ENCODE data around the gene EEF1A2.
"Not testable (repeated sequence)": the region's sequence is repeated elsewhere in the genome, so short reads cannot be mapped to it uniquely, and the experiment has no call there.

Gene EEF1A2

DNA sequence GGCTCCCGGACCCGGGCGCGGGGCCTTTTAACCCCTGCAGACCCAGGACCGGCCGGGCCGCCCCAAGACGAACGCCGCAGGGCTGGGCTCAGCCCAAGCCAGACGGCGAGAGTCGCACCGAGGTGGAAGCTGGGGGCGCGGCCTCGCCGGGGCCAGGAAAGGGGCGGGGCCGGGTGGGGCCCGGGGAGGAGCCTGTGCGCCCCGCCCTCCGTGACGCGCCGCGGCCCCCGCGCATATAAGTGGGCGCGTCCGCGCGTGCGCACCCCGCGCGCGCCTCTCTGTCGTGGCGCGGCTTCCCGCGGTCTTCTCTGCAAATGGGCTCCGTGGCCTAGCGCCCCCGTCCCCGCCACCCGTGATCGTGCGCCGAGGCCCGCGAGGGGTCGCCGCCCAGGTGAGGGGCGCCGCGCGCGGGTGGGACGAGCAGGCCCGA is 21.6 kb upstream of the EEF1A2 start, which contains the start of gene PPDPF:
Gene PPDPF, plus strand, starts transcription at position 262 of the 430 bp plus-strand sequence. CDS start 544 bp downstream, outside the sequence.
- DNase-seq (ENCODE audit: low spot score): peak; percentile 86

GRCh38 chr20:63519668-63520503 is 21.0 kb upstream of the EEF1A2 start:
- no peak for DNase-seq (ENCODE audit: low spot score)

- no peak for DNase-seq (ENCODE audit: low spot score)
Observed at GRCh38 chr20:63518946-63519667, 20.2 kb upstream of the EEF1A2 start.

DNA sequence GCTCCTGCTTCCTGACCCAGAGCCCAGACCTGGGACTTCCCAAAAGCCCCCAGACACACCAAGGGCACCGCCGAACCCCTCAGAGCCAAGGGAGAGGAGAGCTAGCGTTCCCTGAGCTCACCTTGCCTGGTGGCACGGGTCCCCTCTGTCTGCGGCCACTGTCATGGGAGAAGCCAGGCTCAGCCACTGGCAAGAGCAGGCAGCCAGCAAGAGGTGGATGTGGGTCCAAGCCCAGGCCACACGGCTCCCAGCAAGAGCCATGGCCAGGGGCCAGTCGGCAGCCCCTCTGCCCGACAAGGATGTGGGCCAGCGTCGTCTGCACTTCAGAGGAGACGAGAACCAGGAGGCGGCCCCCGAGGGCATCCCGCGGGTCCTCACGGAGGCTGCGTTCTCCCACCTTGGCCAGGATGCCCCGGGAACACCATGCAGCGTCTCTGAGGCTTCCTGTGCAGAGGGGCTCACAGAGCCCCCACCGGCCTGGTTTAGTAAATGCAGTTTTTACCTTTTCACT is 19.5 kb upstream of the EEF1A2 start:
- DNase-seq (ENCODE audit: low spot score): no peak

DNA sequence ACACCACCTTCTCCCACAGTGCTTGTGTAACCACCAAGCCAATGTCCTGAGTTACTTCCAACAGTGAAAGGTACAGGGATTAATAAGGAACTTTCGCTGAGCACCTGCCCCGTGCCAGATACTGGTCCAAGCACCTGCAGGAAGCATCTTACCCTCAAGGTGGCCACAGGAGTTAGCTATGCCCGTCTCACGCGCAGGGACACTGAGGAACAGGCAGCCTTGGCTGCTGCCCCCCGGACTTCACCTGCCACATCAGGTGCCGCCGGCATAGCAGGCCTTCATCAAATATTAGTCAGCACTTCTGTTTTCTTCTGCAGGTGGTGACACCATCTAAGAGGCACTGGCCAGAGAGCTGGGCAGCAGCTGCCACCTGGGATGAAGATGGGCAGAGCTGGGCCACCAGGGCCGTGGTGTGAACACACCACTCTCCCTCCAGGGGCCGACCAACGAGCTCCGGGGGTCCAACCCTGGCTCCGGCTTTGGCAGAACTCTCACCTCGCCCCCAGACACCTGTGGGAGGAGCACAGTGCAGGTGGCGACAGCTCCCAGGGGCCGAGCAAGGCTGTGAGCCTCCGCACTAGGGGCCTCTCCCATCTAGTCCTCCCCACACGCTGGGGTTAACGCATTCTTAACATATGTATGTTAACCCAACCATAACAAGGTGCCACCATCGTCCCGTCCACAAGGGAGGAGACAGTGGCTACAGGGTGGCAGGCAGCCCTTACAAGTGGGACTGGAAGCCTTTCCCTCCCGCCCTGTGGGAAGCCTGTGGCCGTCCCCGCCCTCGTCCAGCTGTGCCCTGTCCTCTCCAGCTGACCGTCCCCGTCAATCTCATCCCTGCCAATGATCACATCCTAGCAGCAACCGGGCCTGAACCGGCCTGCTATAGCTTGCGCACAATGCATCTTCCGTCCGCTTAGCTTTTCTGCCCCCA is 18.8 kb upstream of the EEF1A2 start:
- DNase-seq (ENCODE audit: low spot score): no peak

DNA sequence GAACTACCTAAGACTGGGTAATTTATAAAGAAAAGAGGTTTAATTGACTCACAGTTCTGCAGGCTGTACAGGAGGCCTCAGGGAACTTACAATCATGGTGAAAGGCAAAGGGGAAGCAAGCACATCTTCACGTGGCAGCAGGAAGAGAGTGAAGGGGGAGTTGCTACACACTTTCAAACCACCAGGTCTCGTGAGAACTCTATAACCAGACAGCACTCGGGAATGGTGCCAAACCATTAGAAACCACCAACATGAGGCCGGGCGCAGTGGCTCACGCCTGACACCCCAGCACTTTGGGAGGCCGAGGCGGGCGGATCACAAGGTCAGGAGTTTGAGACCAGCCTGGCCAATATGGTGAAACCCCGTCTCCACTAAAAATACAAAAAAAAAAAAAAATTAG is 15.6 kb upstream of the EEF1A2 start:
- not testable (repeated sequence) for DNase-seq (ENCODE audit: low spot score)

DNA sequence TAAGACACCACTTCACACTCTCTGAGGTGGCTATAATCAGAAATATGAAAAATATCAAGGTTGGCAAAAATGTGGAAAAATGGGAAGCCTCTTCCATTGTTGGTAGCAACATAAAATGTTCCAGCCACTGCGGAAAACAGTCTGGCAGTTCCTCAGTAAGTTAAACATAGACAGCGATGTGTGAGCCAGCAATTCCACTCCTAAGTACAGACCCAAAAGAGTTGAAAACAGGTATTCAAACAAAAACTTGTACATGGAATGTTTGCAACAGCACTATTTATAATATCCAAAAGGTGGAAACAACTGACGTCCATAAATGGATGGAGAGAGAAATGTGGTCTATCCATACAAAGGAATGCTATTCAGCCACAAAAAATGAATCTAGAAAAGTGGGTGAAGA is 14.3 kb upstream of the EEF1A2 start:
- DNase-seq (ENCODE audit: low spot score): no peak

DNA sequence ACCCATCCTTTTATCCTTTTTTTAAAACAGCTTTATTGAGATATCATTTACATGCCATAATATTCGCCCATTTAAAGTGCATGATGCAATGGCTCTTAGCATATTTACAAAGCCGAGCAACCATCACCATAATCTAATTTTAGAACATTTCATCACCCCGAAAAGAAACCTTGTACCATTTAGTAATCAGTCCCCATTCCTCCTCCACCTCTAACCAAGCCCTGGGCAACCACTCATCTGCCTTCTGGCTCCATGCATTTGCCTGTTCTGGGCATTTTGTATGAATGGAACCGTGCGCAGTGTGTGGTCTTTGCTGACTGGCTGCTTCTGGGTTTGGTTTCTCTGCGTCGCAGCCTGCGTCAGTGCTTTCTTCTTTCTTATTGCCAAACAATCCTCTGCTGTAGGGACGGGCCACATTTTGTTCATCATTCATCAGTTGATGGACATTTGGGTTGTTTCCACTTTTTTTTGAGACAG is 10.2 kb upstream of the EEF1A2 start:
- no peak for DNase-seq (ENCODE audit: low spot score)

- no peak for DNase-seq (ENCODE audit: low spot score)
Observed at GRCh38 chr20:63508072-63508768, 9.3 kb upstream of the EEF1A2 start.

DNA sequence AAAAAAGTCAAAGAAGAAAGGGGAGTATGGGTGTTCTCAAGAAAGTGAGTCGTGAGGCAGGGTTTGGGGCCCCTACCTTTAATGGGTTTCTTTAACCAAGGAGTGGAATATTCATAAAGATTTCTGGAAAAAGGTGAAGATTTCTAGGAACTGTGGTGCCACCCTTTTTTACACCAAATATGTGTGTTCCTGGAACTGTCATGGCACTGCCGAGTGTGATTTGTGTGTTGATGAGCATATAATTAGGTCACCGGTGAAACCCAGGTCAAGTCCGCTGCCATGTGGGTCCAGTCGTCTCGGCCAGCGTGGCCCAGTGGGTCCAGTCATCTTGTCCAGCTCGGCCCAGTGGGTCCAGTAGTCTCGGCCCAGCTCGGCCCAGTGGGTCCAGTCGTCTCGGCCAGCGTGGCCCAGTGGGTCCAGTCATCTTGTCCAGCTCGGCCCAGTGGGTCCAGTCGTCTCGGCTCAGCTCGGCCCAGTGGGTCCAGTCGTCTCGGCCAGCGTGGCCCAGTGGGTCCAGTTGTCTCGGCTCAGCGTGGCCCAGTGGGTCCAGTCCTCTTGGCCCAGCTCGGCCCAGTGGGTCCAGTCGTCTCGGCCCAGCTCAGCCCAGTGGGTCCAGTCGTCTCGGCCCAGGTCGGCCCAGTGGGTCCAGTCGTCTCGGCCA is 8.3 kb upstream of the EEF1A2 start:
- no peak for DNase-seq (ENCODE audit: low spot score)

- no peak for DNase-seq (ENCODE audit: low spot score)
Observed at GRCh38 chr20:63505723-63506122, 6.8 kb upstream of the EEF1A2 start.

GRCh38 chr20:63505281-63505680 is 6.4 kb upstream of the EEF1A2 start:
- no peak for DNase-seq (ENCODE audit: low spot score)

- DNase-seq (ENCODE audit: low spot score): no peak
Observed at GRCh38 chr20:63504642-63505041, 5.8 kb upstream of the EEF1A2 start.

GRCh38 chr20:63503524-63503923 is 4.6 kb upstream of the EEF1A2 start:
- DNase-seq (ENCODE audit: low spot score): no peak

DNA sequence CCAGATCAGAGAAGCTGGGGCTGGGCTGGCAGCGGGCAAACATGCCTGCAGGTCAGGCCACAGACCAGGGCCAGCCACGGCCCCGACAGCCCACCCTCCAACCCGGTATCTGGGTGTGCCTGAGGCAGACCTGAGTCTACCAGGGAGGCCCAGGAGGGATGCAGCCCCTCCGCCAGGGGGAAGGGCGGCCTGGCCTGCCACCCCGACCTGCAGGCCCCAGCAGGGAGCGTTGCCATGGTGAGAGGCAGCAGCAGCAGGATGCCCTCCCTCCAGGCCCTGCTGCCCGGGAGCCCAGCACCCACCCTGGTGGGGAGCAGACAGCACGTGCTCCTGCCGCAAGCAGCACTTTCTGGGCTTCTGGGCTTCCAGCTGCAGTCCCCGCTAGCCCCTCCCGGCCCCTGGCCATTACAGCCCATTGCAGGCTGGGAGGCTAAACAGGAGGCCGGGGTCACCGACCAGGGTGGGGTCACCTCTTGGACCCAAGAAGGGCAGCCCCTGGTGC is 3.8 kb upstream of the EEF1A2 start:
- no peak for DNase-seq (ENCODE audit: low spot score)

DNA sequence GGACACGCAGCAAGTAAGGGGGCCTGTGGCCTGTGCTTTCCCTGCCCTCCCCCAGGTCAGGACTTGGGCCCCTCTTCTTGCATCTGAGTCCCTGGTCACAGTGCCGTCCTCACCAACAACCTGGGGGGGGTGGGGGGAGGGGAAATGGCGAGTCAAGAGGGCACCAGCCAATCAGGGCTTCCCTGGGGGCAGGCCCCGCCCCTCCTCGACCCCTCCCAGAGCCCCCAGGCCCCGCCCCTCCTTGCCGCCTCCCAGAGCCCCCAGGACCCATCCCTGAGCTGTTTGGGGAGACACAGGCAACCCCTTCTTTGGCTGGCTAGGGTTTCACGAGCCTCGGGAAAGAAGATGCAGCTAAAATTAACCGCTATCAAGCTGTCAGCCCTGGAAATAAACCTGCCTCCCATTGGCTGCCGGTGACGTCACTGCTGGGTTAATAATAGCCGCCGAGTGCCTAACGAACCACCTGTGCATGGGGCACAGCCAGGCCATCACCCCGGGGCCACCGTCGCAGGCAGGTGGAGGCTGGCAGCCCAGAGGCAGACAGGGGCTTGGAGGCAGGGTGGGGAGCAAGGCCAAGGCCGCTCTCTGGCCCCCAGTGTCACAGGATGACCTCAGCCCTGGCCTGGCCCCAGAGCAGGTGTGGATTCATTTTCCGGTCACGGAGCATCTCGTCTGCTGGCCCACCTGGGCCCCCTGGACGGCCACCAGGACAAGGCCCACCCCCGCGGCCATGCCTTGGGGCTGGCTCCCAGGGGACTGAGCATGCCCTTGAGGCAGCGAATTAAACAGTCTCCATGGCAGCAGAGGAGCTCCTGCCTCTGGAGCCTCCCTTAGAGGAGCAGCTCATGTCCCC is 3.2 kb upstream of the EEF1A2 start:
- no peak for DNase-seq (ENCODE audit: low spot score)

DNA sequence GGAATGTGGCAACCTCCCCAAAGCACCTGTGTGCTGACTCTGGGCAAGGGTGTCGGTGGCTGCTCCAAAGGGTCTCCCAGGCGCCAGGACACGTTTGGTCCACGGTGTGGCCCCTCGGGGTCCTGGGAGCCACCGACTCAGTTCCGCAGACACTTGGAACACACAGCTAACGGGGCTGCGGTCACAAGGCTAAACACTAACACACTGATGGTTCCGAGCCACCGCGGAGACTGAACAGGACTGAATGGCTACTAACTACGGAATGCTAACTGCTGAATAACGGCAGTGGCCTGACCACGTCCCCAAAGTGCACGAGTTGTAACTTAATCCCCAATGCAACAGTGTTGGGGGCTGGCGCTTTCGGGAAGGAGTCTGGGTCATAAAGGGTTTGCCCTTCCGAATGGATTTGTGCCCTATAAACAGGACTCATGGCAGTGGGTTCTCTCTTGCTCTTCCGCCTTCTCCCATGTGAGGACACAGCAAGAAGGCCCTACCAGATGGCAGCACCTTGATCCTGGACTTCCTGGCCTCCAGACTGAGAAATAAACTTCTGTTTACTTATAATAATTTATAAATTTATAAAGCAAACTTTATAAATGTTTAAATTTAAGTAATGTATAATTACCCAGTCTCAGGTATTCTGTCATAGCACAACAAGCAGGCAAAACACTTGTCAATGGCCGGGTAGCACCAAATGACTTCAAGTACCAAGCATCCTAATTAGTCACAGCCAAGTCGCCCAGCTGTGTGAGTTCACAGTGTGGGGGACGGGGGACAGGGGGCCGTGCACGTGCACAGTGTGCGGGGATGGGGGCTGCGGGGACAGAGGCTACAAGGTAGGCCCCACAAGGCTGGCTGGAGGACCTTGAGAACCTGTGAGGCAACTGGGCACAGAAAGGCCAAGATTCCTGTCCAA is 2.3 kb upstream of the EEF1A2 start:
- DNase-seq (ENCODE audit: low spot score): no peak

- DNase-seq (ENCODE audit: low spot score): no peak
Observed at GRCh38 chr20:63500151-63500901, 1.4 kb upstream of the EEF1A2 start.
